Peyer's patch (tissue), 4 donors: ENCODE measurements around the gene TARBP1.

Experiments used
- CTCF ChIP-seq, 6 experiments: fragments of 450-650 bp in 4 of 6; fragments of 200-600 bp in 2 of 6; sonication (generic) in 1 of 6; IDR thresholded peaks; one replicate each; pipeline ENCODE4 v1.5.1; 2017 to 2019; ENCODE audit warnings: antibody characterized with exemption in 6 of 6, mild to moderate bottlenecking in 3 of 6, moderate library complexity in 1 of 6
- POLR2A ChIP-seq, 2 donors: fragments of 450-650 bp; IDR thresholded peaks; one replicate each; pipeline ENCODE4 v1.5.1; 2017; ENCODE audit warnings: antibody characterized with exemption in 2 of 2, mild to moderate bottlenecking in 2 of 2, moderate library complexity in 2 of 2

- TF ChIP-seq CTCF (IDR thresholded peaks at IDR 0.05) (no peak), POLR2A (IDR thresholded peaks at IDR 0.05) (no peak)
These were observed 92.9 kb downstream of the TARBP1 start for GRCh38 chr1:234386122-234386521.
